GM23338 (cell line): ENCODE data around the gene WDR33. TPM values are rescaled to one million over a fixed set of nuclear protein-coding genes. Genes with fewer than 3 reads are reported as not detected.

Source experiments
- ATAC-seq: fragments of 200-7000 bp; cut with Tn5 transposase; 3 replicates; pipeline ENCODE4 v1.9.1; 2020
- DNase-seq: peaks from one replicate; pipeline ENCODE4 v3.0.0-alpha.2; 2015; ENCODE audit warnings: low spot score
- H2AFZ ChIP-seq: fragments of 200-600 bp; sonication (generic); 2 replicates; pipeline ENCODE4 v1.8.0; 2016; ENCODE audit warnings: antibody characterized with exemption, mild to moderate bottlenecking, moderate library complexity
- H3F3A ChIP-seq: fragments of 200-600 bp; sonication (generic); replicated peaks from 2 replicates; pipeline ENCODE4 v1.8.0; 2017; ENCODE audit warnings: antibody characterized with exemption, mixed run types, low read depth
- H3K27ac ChIP-seq: fragments of 200-600 bp; sonication (generic); 2 replicates; pipeline ENCODE4 v1.6.1; 2016; ENCODE audit warnings: low read depth
- H3K27me3 ChIP-seq: fragments of 200-600 bp; sonication (generic); 2 replicates; pipeline ENCODE4 v1.8.0; 2016; ENCODE audit warnings: mild to moderate bottlenecking, mixed run types, moderate library complexity; ENCODE audit not compliant: insufficient read depth
- H3K36me3 ChIP-seq: fragments of 200-600 bp; sonication (generic); 2 replicates; pipeline ENCODE4 v1.8.0; 2016; ENCODE audit warnings: mild to moderate bottlenecking; ENCODE audit not compliant: insufficient read depth
- H3K4me1 ChIP-seq: fragments of 200-600 bp; sonication (generic); 2 replicates; pipeline ENCODE4 v1.8.0; 2016; ENCODE audit warnings: mild to moderate bottlenecking, moderate library complexity; ENCODE audit not compliant: insufficient read depth
- H3K4me2 ChIP-seq: fragments of 200-600 bp; sonication (generic); 2 replicates; pipeline ENCODE4 v1.7.1; 2017; ENCODE audit warnings: mixed run types
- H3K4me3 ChIP-seq: fragments of 200-600 bp; sonication (generic); 2 replicates; pipeline ENCODE4 v1.6.1; 2016; ENCODE audit warnings: mixed run types
- H3K79me2 ChIP-seq: fragments of 200-600 bp; sonication (generic); replicated peaks from 2 replicates; pipeline ENCODE4 v1.8.0; 2017; ENCODE audit warnings: mild to moderate bottlenecking; ENCODE audit not compliant: insufficient read depth
- H3K9me2 ChIP-seq: fragments of 200-600 bp; sonication (generic); 2 replicates; pipeline ENCODE4 v1.8.0; 2017; ENCODE audit not compliant: insufficient read depth
- H4K20me1 ChIP-seq: fragments of 200-600 bp; sonication (generic); replicated peaks from 2 replicates; pipeline ENCODE4 v1.8.0; 2017; ENCODE audit warnings: mild to moderate bottlenecking; ENCODE audit not compliant: insufficient read depth
- H3K27ac Mint-ChIP-seq: 2 replicates; pipeline ENCODE4 v1.8.0; 2020; ENCODE audit warnings: inconsistent platforms, mild to moderate bottlenecking, moderate library complexity, mixed read lengths
- H3K27me3 Mint-ChIP-seq: 3 replicates; pipeline ENCODE4 v1.8.0; 2022; ENCODE audit warnings: low read depth, mild to moderate bottlenecking, moderate library complexity, mixed read lengths, inconsistent platforms; ENCODE audit not compliant: insufficient read depth, poor library complexity
- H3K36me3 Mint-ChIP-seq: 3 replicates; pipeline ENCODE4 v1.8.0; 2021; ENCODE audit warnings: low read depth, mild to moderate bottlenecking, inconsistent platforms, moderate library complexity, mixed read lengths
- H3K4me1 Mint-ChIP-seq: 3 replicates; pipeline ENCODE4 v1.8.0; 2020; ENCODE audit warnings: mild to moderate bottlenecking, inconsistent platforms, mixed read lengths
- H3K4me3 Mint-ChIP-seq: 3 replicates; pipeline ENCODE4 v1.8.0; 2021; ENCODE audit warnings: moderate library complexity, mild to moderate bottlenecking, inconsistent platforms, mixed read lengths
- H3K9me3 Mint-ChIP-seq: 3 replicates; pipeline ENCODE4 v1.8.0; 2020; ENCODE audit warnings: moderate library complexity, mild to moderate bottlenecking, inconsistent platforms, mixed read lengths
- CREB1 ChIP-seq: fragments of 250-450 bp; sonication (Bioruptor Pico); IDR thresholded peaks from 2 replicates; pipeline ENCODE4 v1.5.0; 2020; ENCODE audit warnings: low read depth, mild to moderate bottlenecking, moderate library complexity
- EZH2 ChIP-seq: fragments of 200-600 bp; sonication (generic); IDR thresholded peaks from one replicate; pipeline ENCODE4 v1.8.0; 2017; ENCODE audit warnings: antibody characterized with exemption, mild to moderate bottlenecking, low read depth; ENCODE audit not compliant: unreplicated experiment
- EZH2phosphoT487 ChIP-seq: fragments of 200-600 bp; sonication (generic); IDR thresholded peaks from one replicate; pipeline ENCODE4 v1.8.1; 2018; ENCODE audit warnings: antibody characterized with exemption; ENCODE audit not compliant: unreplicated experiment
- JUNB ChIP-seq: IDR thresholded peaks from one replicate; pipeline ENCODE4 v1.6.1; 2016; ENCODE audit warnings: antibody characterized with exemption; ENCODE audit not compliant: unreplicated experiment
- POLR2AphosphoS5 ChIP-seq: IDR thresholded peaks from 2 replicates; pipeline ENCODE4 v1.6.1; 2016; ENCODE audit warnings: antibody characterized with exemption, low read depth
- REST ChIP-seq: IDR thresholded peaks from one replicate; pipeline ENCODE4 v1.6.1; 2018; ENCODE audit warnings: antibody characterized with exemption; ENCODE audit not compliant: unreplicated experiment
- STAT1 ChIP-seq: IDR thresholded peaks from one replicate; pipeline ENCODE4 v1.6.1; 2016; ENCODE audit warnings: antibody characterized with exemption; ENCODE audit not compliant: unreplicated experiment
- ZNF331 ChIP-seq: fragments of 250-450 bp; sonication (Bioruptor Pico); IDR thresholded peaks from 2 replicates; pipeline ENCODE4 v1.5.0; 2020; ENCODE audit warnings: low read depth, mild to moderate bottlenecking, moderate library complexity
- polyA plus RNA-seq: library from polyadenylated mRNA; unstranded; fragments of >200 nt; fragmentation: Nextera tagmentation; extraction: Ambion mirVana; gene quantifications from 2 replicates; pipeline ENCODE4 v1.2.1, GENCODE V29; 2016
- total RNA-seq: library from RNA; depleted of rRNA; stranded (reverse); fragments of >200 nt; shearing (Covaris generic); gene quantifications from 2 replicates; pipeline ENCODE4 v1.2.3, GENCODE V29; 2014
- TF ChIP-seq, protein P1 (sequence below), 2 experiments: fragments of 200-600 bp in 1 of 2; sonication (generic) in 1 of 2; conservative IDR thresholded peaks; 2 replicates each; pipeline versions ENCODE4 v1.5.1 to v1.6.1; 2016 to 2017; ENCODE audit warnings: antibody characterized with exemption in 2 of 2, low read depth in 2 of 2, mild to moderate bottlenecking in 2 of 2, moderate library complexity in 1 of 2

WDR33 gene
- total and polyA plus RNA-seq, 2 experiments from 2014 or later = 37.2 to 54.7 TPM

GRCh38 chr2:127672341-127673224 is 138.4 kb downstream of the WDR33 start:
- Mint-ChIP-seq H3K9me3 (no peaks in the 10 kb centered on the region; the same call in 2 of the 3 replicates), H3K36me3 (no peaks in the 10 kb centered on the region), H3K4me1 (peaks cover 8% of the 10 kb centered on the region), H3K27ac (no peak overlapping the region), H3K27me3 (peaks cover 41% of the 10 kb centered on the region), H3K4me3 (no peak overlapping the region)
- TF ChIP-seq REST (no peak), EZH2 (no peak), CREB1 (no peak), ZNF331 (CRISPR knock-in tag) (no peak), EZH2phosphoT487 (no peak)
- TF ChIP-seq, protein P1, sequence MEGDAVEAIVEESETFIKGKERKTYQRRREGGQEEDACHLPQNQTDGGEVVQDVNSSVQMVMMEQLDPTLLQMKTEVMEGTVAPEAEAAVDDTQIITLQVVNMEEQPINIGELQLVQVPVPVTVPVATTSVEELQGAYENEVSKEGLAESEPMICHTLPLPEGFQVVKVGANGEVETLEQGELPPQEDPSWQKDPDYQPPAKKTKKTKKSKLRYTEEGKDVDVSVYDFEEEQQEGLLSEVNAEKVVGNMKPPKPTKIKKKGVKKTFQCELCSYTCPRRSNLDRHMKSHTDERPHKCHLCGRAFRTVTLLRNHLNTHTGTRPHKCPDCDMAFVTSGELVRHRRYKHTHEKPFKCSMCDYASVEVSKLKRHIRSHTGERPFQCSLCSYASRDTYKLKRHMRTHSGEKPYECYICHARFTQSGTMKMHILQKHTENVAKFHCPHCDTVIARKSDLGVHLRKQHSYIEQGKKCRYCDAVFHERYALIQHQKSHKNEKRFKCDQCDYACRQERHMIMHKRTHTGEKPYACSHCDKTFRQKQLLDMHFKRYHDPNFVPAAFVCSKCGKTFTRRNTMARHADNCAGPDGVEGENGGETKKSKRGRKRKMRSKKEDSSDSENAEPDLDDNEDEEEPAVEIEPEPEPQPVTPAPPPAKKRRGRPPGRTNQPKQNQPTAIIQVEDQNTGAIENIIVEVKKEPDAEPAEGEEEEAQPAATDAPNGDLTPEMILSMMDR (conservative IDR thresholded peaks at IDR 0.05; ENCODE audit: low read depth in 2 of 2) = no peak
- H4K20me1 ChIP-seq = no peaks in the 10 kb centered on the region
- no peak overlapping the region for H3K4me2 ChIP-seq
- H3K4me1 ChIP-seq = peaks cover 6% of the 10 kb centered on the region
- no peaks in the 10 kb centered on the region for H3K36me3 ChIP-seq
- peaks cover 47% of the 10 kb centered on the region for H3K27me3 ChIP-seq
- DNase-seq (no peak), ATAC-seq (no peak)
- H3F3A ChIP-seq = 0 out of 2 replicates have a peak, but pooled peaks cover 4% of the 10 kb centered on the region
- H3K4me3 ChIP-seq = no peak overlapping the region
- no peak overlapping the region for H3K27ac ChIP-seq
- no peaks in the 10 kb centered on the region for H3K9me2 ChIP-seq
- H2AFZ ChIP-seq = no peak overlapping the region
- H3K79me2 ChIP-seq = no peaks in the 10 kb centered on the region

GRCh38 chr2:127671557-127672302 is 139.2 kb downstream of the WDR33 start:
- no peak for DNase-seq
- H3K27me3 Mint-ChIP-seq = peaks cover 32% of the 10 kb centered on the region
- no peak for TF ChIP-seq REST
- no peak for TF ChIP-seq STAT1
- no peak for TF ChIP-seq ZNF331 (CRISPR knock-in tag)
- no peak for TF ChIP-seq POLR2AphosphoS5
- no peak for TF ChIP-seq JUNB

More at GRCh38 chr2:127671557-127672302, 139.2 kb downstream of the WDR33 start:
- H3K36me3 ChIP-seq = no peaks in the 10 kb centered on the region
- H4K20me1 ChIP-seq = no peaks in the 10 kb centered on the region
- H3K4me3 Mint-ChIP-seq = no peak overlapping the region
- ATAC-seq = no peak
- no peak overlapping the region for H3K4me3 ChIP-seq
- no peak overlapping the region for H3K27ac ChIP-seq
- no peaks in the 10 kb centered on the region for H3K36me3 Mint-ChIP-seq
- no peak overlapping the region for H3K27ac Mint-ChIP-seq
- 0 out of 2 replicates have a peak, but pooled peaks cover 4% of the 10 kb centered on the region for H3F3A ChIP-seq
- H3K4me1 Mint-ChIP-seq = peaks cover 8% of the 10 kb centered on the region
- no peaks in the 10 kb centered on the region for H3K9me2 ChIP-seq
- H3K4me2 ChIP-seq = no peak overlapping the region
- H3K4me1 ChIP-seq = peaks cover 6% of the 10 kb centered on the region
- peaks cover 38% of the 10 kb centered on the region for H3K27me3 ChIP-seq
- H3K9me3 Mint-ChIP-seq = no peaks in the 10 kb centered on the region; the same call in 2 of the 3 replicates
- H3K79me2 ChIP-seq = no peaks in the 10 kb centered on the region
- no peak overlapping the region for H2AFZ ChIP-seq
